HCT116 (cell line): ENCODE data around the gene PASD1. TPM values are rescaled to one million over a fixed set of nuclear protein-coding genes. Genes with fewer than 3 reads are reported as not detected.

ENCODE experiments used
- ATAC-seq: fragments of 200-7000 bp; cut with Tn5 transposase; 2 replicates; pipeline ENCODE4 v1.9.1; 2020; ENCODE audit warnings: mild to moderate bottlenecking, moderate library complexity
- BruUV-seq: library from RNA; stranded (reverse); fragments of 400-500 nt; replicated peaks from 2 replicates; lab custom pipeline; 2021; lab: Mats Ljungman, UMichigan
- CTCF ChIA-PET: fragments of 300-600 bp; sonication (Branson Sonifier 250); formaldehyde crosslinking; loops from one replicate; lab custom pipeline; 2021; ENCODE audit warnings: antibody characterized with exemption; lab: Charles Lee
- POLR2A ChIA-PET: fragments of 300-600, 350-600 bp; sonication (Branson Sonifier 250); formaldehyde crosslinking; loops from one replicate; lab custom pipeline; 2021; ENCODE audit warnings: antibody characterized with exemption; lab: Charles Lee
- RAD21 ChIA-PET, 2 experiments: fragments of 300-600 bp; sonication (Branson Sonifier 250); formaldehyde crosslinking; loops; one replicate each; lab custom pipeline; 2023; ENCODE audit warnings: low total read pairs in 2 of 2; ENCODE audit not compliant: uncharacterized antibody in 2 of 2, unreplicated experiment in 2 of 2, low non-redundant PET in 1 of 2; lab: Charles Lee
- DNase-seq: peaks from one replicate; pipeline ENCODE4 v3.0.0-alpha.2; 2010; ENCODE audit warnings: low read depth, low spot score
- H2AFZ ChIP-seq: fragments of 200-600 bp; shearing (Covaris generic), sonication (generic); 2 replicates; pipeline ENCODE4 v1.6.1; 2017; ENCODE audit warnings: low read depth, mixed run types, mixed read lengths, antibody characterized with exemption, low read length; ENCODE audit not compliant: poor library complexity, severe bottlenecking
- H3K27ac ChIP-seq: 2 replicates; pipeline ENCODE4 v1.5.1; 2012; ENCODE audit warnings: low read depth, low read length
- H3K27me3 ChIP-seq: fragments of 200-600 bp; sonication (generic); 2 replicates; pipeline ENCODE4 v1.6.1; 2016; ENCODE audit warnings: mixed run types, low read length, mixed read lengths; ENCODE audit not compliant: insufficient read depth
- H3K36me3 ChIP-seq, 2 experiments: fragments of 200-500 bp in 1 of 2; fragments of 200-600 bp in 1 of 2; sonication (Bioruptor generic) in 1 of 2; sonication (generic) in 1 of 2; 2 replicates each; pipeline versions ENCODE4 v1.5.1 to v1.6.1; 2014 to 2016; ENCODE audit warnings: low read length in 2 of 2, inconsistent platforms in 1 of 2, mixed read lengths in 1 of 2, mixed run types in 1 of 2; ENCODE audit not compliant: insufficient read depth in 2 of 2, control insufficient read depth in 1 of 2
- H3K4me1 ChIP-seq, 2 experiments: fragments of 200-600 bp in 1 of 2; sonication (generic) in 1 of 2; 2 replicates each; pipeline versions ENCODE4 v1.5.1 to v1.6.1; 2012 to 2017; ENCODE audit warnings: low read length in 2 of 2, inconsistent platforms in 1 of 2, mild to moderate bottlenecking in 1 of 2, mixed read lengths in 1 of 2, mixed run types in 1 of 2, moderate library complexity in 1 of 2; ENCODE audit not compliant: insufficient read depth in 2 of 2, control insufficient read depth in 1 of 2
- H3K4me2 ChIP-seq: fragments of 200-600 bp; sonication (generic); 2 replicates; pipeline ENCODE4 v1.6.1; 2017; ENCODE audit warnings: mixed run types, low read length, mixed read lengths
- H3K4me3 ChIP-seq, 2 experiments: fragments of 200-600 bp in 1 of 2; sonication (generic) in 1 of 2; replicated peaks in 1 of 2; 2 replicates each; pipeline ENCODE4 v1.5.1; 2011 to 2016; ENCODE audit warnings: low read length in 2 of 2, control low read depth in 1 of 2, low read depth in 1 of 2, mild to moderate bottlenecking in 1 of 2, mixed read lengths in 1 of 2, mixed run types in 1 of 2
- H3K79me2 ChIP-seq: fragments of 200-600 bp; sonication (generic); 2 replicates; pipeline ENCODE4 v1.6.1; 2017; ENCODE audit warnings: mild to moderate bottlenecking, mixed run types, low read length, moderate library complexity, mixed read lengths; ENCODE audit not compliant: insufficient read depth
- H3K9ac ChIP-seq: fragments of 200-600 bp; sonication (generic); 2 replicates; pipeline ENCODE4 v1.6.1; 2016; ENCODE audit warnings: low read length, mixed read lengths
- H3K9me2 ChIP-seq: fragments of 200-600 bp; sonication (generic), shearing (Covaris generic); 2 replicates; pipeline ENCODE4 v1.6.1; 2017; ENCODE audit warnings: mixed run types, mild to moderate bottlenecking, moderate library complexity; ENCODE audit not compliant: insufficient read depth
- H3K9me3 ChIP-seq, 2 experiments: fragments of 200-500 bp in 1 of 2; fragments of 200-600 bp in 1 of 2; sonication (Bioruptor generic) in 1 of 2; sonication (generic) in 1 of 2; 2 replicates each; pipeline ENCODE4 v1.6.1; 2014 to 2017; ENCODE audit warnings: low read length in 2 of 2, mixed read lengths in 2 of 2, inconsistent platforms in 1 of 2, low read depth in 1 of 2, mild to moderate bottlenecking in 1 of 2, mixed run types in 1 of 2, moderate library complexity in 1 of 2; ENCODE audit not compliant: control insufficient read depth in 1 of 2, insufficient read depth in 1 of 2
- H4K20me1 ChIP-seq: fragments of 200-600 bp; sonication (generic), shearing (Covaris generic); 2 replicates; pipeline ENCODE4 v1.6.1; 2017; ENCODE audit warnings: mixed run types, mild to moderate bottlenecking, moderate library complexity; ENCODE audit not compliant: insufficient read depth
- EGR1 ChIP-seq: IDR thresholded peaks from 2 replicates; pipeline ENCODE4 v1.6.1; 2012; ENCODE audit warnings: low read depth
- EZH2 ChIP-seq: fragments of 200-600 bp; sonication (generic); IDR thresholded peaks from 2 replicates; pipeline ENCODE4 v1.6.1; 2017; ENCODE audit warnings: antibody characterized with exemption, mixed run types
- EZH2phosphoT487 ChIP-seq: fragments of 200-600 bp; IDR thresholded peaks from 2 replicates; pipeline ENCODE4 v1.6.1; 2018; ENCODE audit warnings: antibody characterized with exemption, borderline replicate concordance
- JUND ChIP-seq: IDR thresholded peaks from 2 replicates; pipeline ENCODE4 v1.6.1; 2012
- POLR2A ChIP-seq: IDR thresholded peaks from 2 replicates; pipeline ENCODE4 v1.7.0; 2011; ENCODE audit warnings: borderline replicate concordance; ENCODE audit not compliant: insufficient read depth, insufficient read length; ENCODE audit errors: extremely low read depth
- RAD21 ChIP-seq: IDR thresholded peaks from 2 replicates; pipeline ENCODE4 v1.6.1; 2012; ENCODE audit warnings: low read depth, mild to moderate bottlenecking
- SP1 ChIP-seq: IDR thresholded peaks from 2 replicates; pipeline ENCODE4 v1.6.1; 2012; ENCODE audit warnings: low read depth
- SRF ChIP-seq: IDR thresholded peaks from 2 replicates; pipeline ENCODE4 v1.6.1; 2012; ENCODE audit warnings: low read depth
- YY1 ChIP-seq: IDR thresholded peaks from 2 replicates; pipeline ENCODE4 v1.6.1; 2011; ENCODE audit warnings: low read length, low read depth, moderate library complexity, mild to moderate bottlenecking; ENCODE audit not compliant: insufficient replicate concordance; ENCODE audit errors: extremely low read depth
- ZFX ChIP-seq: fragments of 450-650 bp; IDR thresholded peaks from 2 replicates; pipeline ENCODE4 v1.6.1; 2017
- intact Hi-C: fragments of 100-400 bp; cut with micrococcal nuclease; formaldehyde crosslinking; loops from 2 replicates; pipeline ENCODE4 v1.10.0; 2022
- total RNA-seq: library from RNA; stranded (reverse); gene quantifications from one replicate; pipeline ENCODE4 v1.2.1, GENCODE V29; 2021; ENCODE audit not compliant: unreplicated experiment
- TF ChIP-seq, protein P1 (sequence below): IDR thresholded peaks from 2 replicates; pipeline ENCODE4 v1.6.1; 2012
- TF ChIP-seq, protein P2 (sequence below), 3 experiments: fragments of 200-600 bp in 1 of 3; sonication (generic) in 1 of 3; IDR thresholded peaks in 2 of 3; conservative IDR thresholded peaks in 1 of 3; 2 replicates each; pipeline ENCODE4 v1.5.1; 2012 to 2017; ENCODE audit warnings: low read depth in 2 of 3, low read length in 2 of 3, antibody characterized with exemption in 1 of 3, borderline replicate concordance in 1 of 3, control low read depth in 1 of 3, mild to moderate bottlenecking in 1 of 3, mixed read lengths in 1 of 3, mixed run types in 1 of 3, moderate library complexity in 1 of 3; ENCODE audit not compliant: insufficient read depth in 1 of 3
- TF ChIP-seq, protein P3 (sequence below): IDR thresholded peaks from 2 replicates; pipeline ENCODE4 v1.6.1; 2011; ENCODE audit warnings: mild to moderate bottlenecking, low read length, moderate library complexity; ENCODE audit not compliant: insufficient replicate concordance; ENCODE audit errors: extremely low read depth
- TF ChIP-seq, protein P4 (sequence below): IDR thresholded peaks from 2 replicates; pipeline ENCODE4 v1.6.1; 2012

The PASD1 gene
- total RNA-seq, 1 experiment from 2014 or later: not detected

DNA sequence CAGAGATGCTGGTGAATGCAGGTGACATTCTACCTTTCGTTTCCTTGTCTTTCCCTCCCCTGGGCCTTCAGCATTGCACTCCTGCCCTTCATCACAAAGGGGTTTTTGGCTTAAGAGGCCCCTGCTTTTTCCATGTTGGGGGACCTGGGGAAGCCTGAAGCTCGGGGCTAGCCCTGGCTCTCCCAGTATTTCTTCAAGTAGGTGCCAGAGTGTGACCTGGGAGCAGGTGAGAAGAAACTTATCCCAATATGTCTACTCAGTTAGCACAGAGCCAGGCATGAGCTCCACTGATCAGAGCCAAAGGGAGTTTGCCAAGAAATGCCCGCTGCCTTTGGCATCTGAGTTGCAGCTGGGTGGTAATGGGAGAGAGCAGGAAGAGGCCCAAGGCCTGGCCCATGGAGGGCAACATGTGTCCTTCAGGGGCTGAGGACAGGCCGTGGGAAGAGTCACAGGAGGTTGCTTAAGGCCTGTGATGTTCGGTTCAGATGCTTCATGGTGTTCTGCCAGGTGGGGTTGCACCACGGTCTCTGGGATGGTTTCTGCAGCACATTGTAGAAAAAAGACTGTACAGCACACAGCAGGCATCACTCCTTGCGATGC, 139.4 kb downstream of the PASD1 start:
- DNase-seq: no peak
- no peak overlapping the region for H2AFZ ChIP-seq
- H3K27me3 ChIP-seq: no peaks in the 10 kb centered on the region
- intact Hi-C loops: no loop called here
- ChIA-PET RAD21 (no interaction called here), CTCF (no interaction called here), POLR2A (no interaction called here)
- no peaks in the 10 kb centered on the region for H3K9me2 ChIP-seq
- no peak overlapping the region for H3K4me2 ChIP-seq
- ATAC-seq: no peak
- H3K9me3 ChIP-seq: no peaks in the 10 kb centered on the region
- no peaks in the 10 kb centered on the region for H3K4me1 ChIP-seq
- H3K79me2 ChIP-seq: no peaks in the 10 kb centered on the region
- H3K36me3 ChIP-seq: no peaks in the 10 kb centered on the region
- H3K4me3 ChIP-seq: no peak overlapping the region
- no peaks in the 10 kb centered on the region for H4K20me1 ChIP-seq
- H3K27ac ChIP-seq: no peak overlapping the region
- no peak overlapping the region for H3K9ac ChIP-seq
- BruUV-seq: no TSS peak
- TF ChIP-seq, protein P1, sequence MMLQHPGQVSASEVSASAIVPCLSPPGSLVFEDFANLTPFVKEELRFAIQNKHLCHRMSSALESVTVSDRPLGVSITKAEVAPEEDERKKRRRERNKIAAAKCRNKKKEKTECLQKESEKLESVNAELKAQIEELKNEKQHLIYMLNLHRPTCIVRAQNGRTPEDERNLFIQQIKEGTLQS: no peak

DNA sequence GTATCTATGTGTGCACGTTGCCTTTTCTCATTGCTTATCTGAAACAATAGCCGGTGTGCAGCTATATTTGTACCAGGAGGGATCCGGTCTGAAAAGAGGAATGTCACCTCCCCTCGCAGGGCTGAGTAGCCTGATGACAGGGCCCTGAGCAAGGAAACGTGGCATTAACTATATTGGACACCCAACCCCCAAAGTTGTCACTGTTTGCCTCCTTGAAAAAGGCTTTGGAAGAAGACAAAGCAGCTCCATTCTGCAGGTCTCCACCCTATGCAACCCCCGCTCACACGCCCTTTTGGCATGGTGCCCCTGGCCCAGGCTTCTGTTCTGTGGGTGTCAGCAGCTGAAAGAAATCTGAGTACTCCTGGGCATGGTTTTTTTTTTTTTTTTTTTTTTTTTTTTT, 140.0 kb downstream of the PASD1 start:
- RAD21 ChIA-PET: no interaction called here
- Histone ChIP-seq H3K4me1 (no peaks in the 10 kb centered on the region), H3K4me3 (no peak overlapping the region), H3K9ac (no peak overlapping the region), H3K9me2 (no peaks in the 10 kb centered on the region), H2AFZ (no peak overlapping the region), H3K9me3 (no peaks in the 10 kb centered on the region), H3K36me3 (no peaks in the 10 kb centered on the region), H3K4me2 (no peak overlapping the region), H3K27me3 (no peaks in the 10 kb centered on the region), H4K20me1 (no peaks in the 10 kb centered on the region), H3K27ac (no peak overlapping the region), H3K79me2 (no peaks in the 10 kb centered on the region)
- ATAC-seq (no peak), DNase-seq (no peak)
- POLR2A ChIA-PET: no interaction called here
- TF ChIP-seq ZFX (no peak), EZH2 (no peak), JUND (no peak), RAD21 (no peak), POLR2A (no peak), YY1 (no peak), SRF (no peak), EGR1 (no peak), SP1 (no peak), EZH2phosphoT487 (no peak)
- TF ChIP-seq, protein P2, sequence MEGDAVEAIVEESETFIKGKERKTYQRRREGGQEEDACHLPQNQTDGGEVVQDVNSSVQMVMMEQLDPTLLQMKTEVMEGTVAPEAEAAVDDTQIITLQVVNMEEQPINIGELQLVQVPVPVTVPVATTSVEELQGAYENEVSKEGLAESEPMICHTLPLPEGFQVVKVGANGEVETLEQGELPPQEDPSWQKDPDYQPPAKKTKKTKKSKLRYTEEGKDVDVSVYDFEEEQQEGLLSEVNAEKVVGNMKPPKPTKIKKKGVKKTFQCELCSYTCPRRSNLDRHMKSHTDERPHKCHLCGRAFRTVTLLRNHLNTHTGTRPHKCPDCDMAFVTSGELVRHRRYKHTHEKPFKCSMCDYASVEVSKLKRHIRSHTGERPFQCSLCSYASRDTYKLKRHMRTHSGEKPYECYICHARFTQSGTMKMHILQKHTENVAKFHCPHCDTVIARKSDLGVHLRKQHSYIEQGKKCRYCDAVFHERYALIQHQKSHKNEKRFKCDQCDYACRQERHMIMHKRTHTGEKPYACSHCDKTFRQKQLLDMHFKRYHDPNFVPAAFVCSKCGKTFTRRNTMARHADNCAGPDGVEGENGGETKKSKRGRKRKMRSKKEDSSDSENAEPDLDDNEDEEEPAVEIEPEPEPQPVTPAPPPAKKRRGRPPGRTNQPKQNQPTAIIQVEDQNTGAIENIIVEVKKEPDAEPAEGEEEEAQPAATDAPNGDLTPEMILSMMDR (IDR thresholded peaks at IDR 0.05 in 2 of 3, conservative IDR thresholded peaks at IDR 0.05 in 1 of 3; ENCODE audit: borderline replicate concordance in 1 of 3, insufficient read depth in 1 of 3, low read depth in 2 of 3, low read length in 2 of 3): no peak
- TF ChIP-seq, protein P3, sequence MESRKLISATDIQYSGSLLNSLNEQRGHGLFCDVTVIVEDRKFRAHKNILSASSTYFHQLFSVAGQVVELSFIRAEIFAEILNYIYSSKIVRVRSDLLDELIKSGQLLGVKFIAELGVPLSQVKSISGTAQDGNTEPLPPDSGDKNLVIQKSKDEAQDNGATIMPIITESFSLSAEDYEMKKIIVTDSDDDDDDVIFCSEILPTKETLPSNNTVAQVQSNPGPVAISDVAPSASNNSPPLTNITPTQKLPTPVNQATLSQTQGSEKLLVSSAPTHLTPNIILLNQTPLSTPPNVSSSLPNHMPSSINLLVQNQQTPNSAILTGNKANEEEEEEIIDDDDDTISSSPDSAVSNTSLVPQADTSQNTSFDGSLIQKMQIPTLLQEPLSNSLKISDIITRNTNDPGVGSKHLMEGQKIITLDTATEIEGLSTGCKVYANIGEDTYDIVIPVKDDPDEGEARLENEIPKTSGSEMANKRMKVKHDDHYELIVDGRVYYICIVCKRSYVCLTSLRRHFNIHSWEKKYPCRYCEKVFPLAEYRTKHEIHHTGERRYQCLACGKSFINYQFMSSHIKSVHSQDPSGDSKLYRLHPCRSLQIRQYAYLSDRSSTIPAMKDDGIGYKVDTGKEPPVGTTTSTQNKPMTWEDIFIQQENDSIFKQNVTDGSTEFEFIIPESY: no peak
- TF ChIP-seq, protein P4, sequence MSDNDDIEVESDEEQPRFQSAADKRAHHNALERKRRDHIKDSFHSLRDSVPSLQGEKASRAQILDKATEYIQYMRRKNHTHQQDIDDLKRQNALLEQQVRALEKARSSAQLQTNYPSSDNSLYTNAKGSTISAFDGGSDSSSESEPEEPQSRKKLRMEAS: no peak
- TF ChIP-seq, protein P1: no peak
- BruUV-seq: no TSS peak
- intact Hi-C loops: no loop called here
- CTCF ChIA-PET: no interaction called here
